ENCODE results near the gene SELENOT. TPM values are rescaled to one million over a fixed set of nuclear protein-coding genes. Genes with fewer than 3 reads are reported as not detected.
A peak's percentile ranks its signal among the peaks of the same experiment; 100 is the strongest.

The SELENOT gene
- total RNA-seq, 4 donors from 2014 or later = 80.4 to 160 (median 101) TPM

- DNase-seq (ENCODE audit: low spot score in 2 of 2) = no peak
- H3K36me3 ChIP-seq = no peaks in the 10 kb centered on the region
- whole genome bisulfite sequencing, 2 donors = 23 to 33% methylated on average over 6 of the region's 6 CpGs
- peak overlapping the region; percentile 86 to 99 (median 98) for H3K27ac ChIP-seq
- TF ChIP-seq EP300 (IDR thresholded peaks at IDR 0.05) = no peak
- no peaks in the 10 kb centered on the region for H3K9me3 ChIP-seq
- H3K27me3 ChIP-seq = no peaks in the 10 kb centered on the region
- peaks cover 0 to 46% (median 30%) of the 10 kb centered on the region in 4 donors for H3K4me1 ChIP-seq
- peak overlapping the region; percentile 70 to 97 (median 87) for H3K4me3 ChIP-seq
These were observed 532 bp upstream of the SELENOT start for GRCh38 chr3:150602426-150603152.

- TF ChIP-seq EP300 (IDR thresholded peaks at IDR 0.05) = no peak
- no peak for TF ChIP-seq CTCF (IDR thresholded peaks at IDR 0.05)
- no peak for TF ChIP-seq POLR2A (IDR thresholded peaks at IDR 0.05)
- no peaks in the 10 kb centered on the region for H3K27me3 ChIP-seq
- H3K27ac ChIP-seq = peak overlapping the region; percentile 86 to 99 (median 98)
- no peak for DNase-seq (ENCODE audit: low spot score in 2 of 2)
- H3K4me1 ChIP-seq = peaks cover 0 to 58% (median 33%) of the 10 kb centered on the region in 4 donors
- H3K4me3 ChIP-seq = peak overlapping the region; percentile 70 to 97 (median 87)
- H3K36me3 ChIP-seq = no peaks in the 10 kb centered on the region
- H3K9me3 ChIP-seq = no peaks in the 10 kb centered on the region
- 1 to 2% methylated on average over 11 of the region's 11 CpGs for WGBS, 2 donors
These were observed 829 bp downstream of the SELENOT start for GRCh38 chr3:150603980-150604319.

- DNase-seq (ENCODE audit: low spot score in 2 of 2) = no peak
- Histone ChIP-seq H3K36me3 (no peaks in the 10 kb centered on the region), H3K4me1 (peaks cover 0 to 79% (median 40%) of the 10 kb centered on the region in 4 donors)
These were observed 3.0 kb downstream of the SELENOT start for GRCh38 chr3:150605998-150606641.

GRCh38 chr3:150607267-150608065 lies 4.3 kb downstream of the SELENOT start:
- TF ChIP-seq CTCF (IDR thresholded peaks at IDR 0.05) (no peak), POLR2A (IDR thresholded peaks at IDR 0.05) (no peak), EP300 (IDR thresholded peaks at IDR 0.05) (no peak)
- no peak overlapping the region for H3K4me3 ChIP-seq
- H3K27me3 ChIP-seq = no peaks in the 10 kb centered on the region
- H3K4me1 ChIP-seq = peaks cover 0 to 73% (median 38%) of the 10 kb centered on the region in 4 donors
- no peak overlapping the region for H3K27ac ChIP-seq
- peaks cover 0 to 11% (median 0%) of the 10 kb centered on the region in 3 donors for H3K36me3 ChIP-seq
- 60 to 68% methylated on average over 8 of the region's 8 CpGs for WGBS, 2 donors
- no peaks in the 10 kb centered on the region for H3K9me3 ChIP-seq
- DNase-seq (ENCODE audit: low spot score in 2 of 2) = no peak

More at GRCh38 chr3:150605998-150606641, 3.0 kb downstream of the SELENOT start:
- TF ChIP-seq POLR2A (IDR thresholded peaks at IDR 0.05) = no peak
- TF ChIP-seq CTCF (IDR thresholded peaks at IDR 0.05) = no peak
- TF ChIP-seq EP300 (IDR thresholded peaks at IDR 0.05) = no peak
- Histone ChIP-seq H3K4me3 (no peak overlapping the region), H3K9me3 (no peaks in the 10 kb centered on the region), H3K27ac (peak overlapping the region in 1 of 4 donors; percentile 41), H3K27me3 (no peaks in the 10 kb centered on the region)
- 66 to 73% methylated on average over 9 of the region's 9 CpGs for WGBS, 2 donors

GRCh38 chr3:150609988-150610387 lies 6.9 kb downstream of the SELENOT start:
- H3K4me3 ChIP-seq = no peak overlapping the region
- TF ChIP-seq CTCF (IDR thresholded peaks at IDR 0.05) = no peak
- TF ChIP-seq POLR2A (IDR thresholded peaks at IDR 0.05) = no peak
- no peak for TF ChIP-seq EP300 (IDR thresholded peaks at IDR 0.05)
- no peak for DNase-seq (ENCODE audit: low spot score in 2 of 2)
- no peak overlapping the region for H3K27ac ChIP-seq
- H3K4me1 ChIP-seq = peaks cover 0 to 68% (median 31%) of the 10 kb centered on the region in 4 donors
- no peaks in the 10 kb centered on the region for H3K9me3 ChIP-seq
- H3K27me3 ChIP-seq = no peaks in the 10 kb centered on the region
- 0% methylated on average over 1 of the region's 1 CpG for WGBS, 2 donors
- peaks cover 0 to 12% (median 0%) of the 10 kb centered on the region in 3 donors for H3K36me3 ChIP-seq
